Hindlimb muscle (tissue), 1 donor: ENCODE data around the gene CEP131. TPM values are rescaled to one million over a fixed set of nuclear protein-coding genes. Genes with fewer than 3 reads are reported as not detected.
A peak's percentile ranks its signal among the peaks of the same experiment; 100 is the strongest.

ENCODE experiments used
- DNase-seq: peaks from one replicate; pipeline ENCODE4 v3.0.0-alpha.2; 2013
- polyA plus RNA-seq: library from polyadenylated mRNA; unstranded; fragments of 120-200 nt; gene quantifications from one replicate; pipeline ENCODE4 v1.2.1, GENCODE V29; 2013; ENCODE audit not compliant: insufficient read length

CEP131 gene
- 15.4 TPM for polyA plus RNA-seq

GRCh38 chr17:81222906-81223761 is at the start of gene CEP131:
CEP131 (minus strand) TSS chr17:81222965; CDS start chr17:81220056, 2,909 bp downstream.
- peak; percentile 97 for DNase-seq

- no peak for DNase-seq
These were observed 48.5 kb upstream of the CEP131 start for GRCh38 chr17:81271226-81271625.

GRCh38 chr17:81270279-81270678 is 47.5 kb upstream of the CEP131 start:
- no peak for DNase-seq

GRCh38 chr17:81267390-81268067 is 44.8 kb upstream of the CEP131 start:
- no peak for DNase-seq

GRCh38 chr17:81265576-81265975 is 42.8 kb upstream of the CEP131 start:
- DNase-seq, result no peak

GRCh38 chr17:81264640-81265039 is 41.9 kb upstream of the CEP131 start:
- DNase-seq, result no peak

GRCh38 chr17:81263371-81264181 is 40.8 kb upstream of the CEP131 start:
- DNase-seq, result no peak

- DNase-seq, result no peak
These were observed 39.0 kb upstream of the CEP131 start for GRCh38 chr17:81261582-81262336.

- DNase-seq, result no peak
These were observed 38.3 kb upstream of the CEP131 start for GRCh38 chr17:81261096-81261495.

- DNase-seq, result no peak
These were observed 37.9 kb upstream of the CEP131 start for GRCh38 chr17:81260641-81261040.

GRCh38 chr17:81260171-81260570 is 37.4 kb upstream of the CEP131 start:
- no peak for DNase-seq

- DNase-seq, result no peak
These were observed 36.4 kb upstream of the CEP131 start for GRCh38 chr17:81259058-81259605.

- DNase-seq, result no peak
These were observed 35.5 kb upstream of the CEP131 start for GRCh38 chr17:81258292-81258691.

- no peak for DNase-seq
These were observed 34.8 kb upstream of the CEP131 start for GRCh38 chr17:81257533-81257932.

GRCh38 chr17:81256616-81257015 is 33.9 kb upstream of the CEP131 start:
- no peak for DNase-seq

- peak; percentile 67 for DNase-seq
These were observed 32.4 kb upstream of the CEP131 start for GRCh38 chr17:81254955-81255717.

- peak; percentile 55 for DNase-seq
These were observed 30.8 kb upstream of the CEP131 start for GRCh38 chr17:81253358-81254131.

GRCh38 chr17:81252987-81253329 is 30.2 kb upstream of the CEP131 start:
- DNase-seq, result no peak

- DNase-seq, result no peak
These were observed 29.7 kb upstream of the CEP131 start for GRCh38 chr17:81252326-81252986.
